Heart left ventricle (tissue), 16 donors: ENCODE measurements around the gene NCAM1. TPM values are rescaled to one million over a fixed set of nuclear protein-coding genes. Genes with fewer than 3 reads are reported as not detected.
A peak's percentile ranks its signal among the peaks of the same experiment; 100 is the strongest.

ENCODE experiments used
- ATAC-seq, 4 donors: fragments of 200-7000 bp; cut with Tn5 transposase; one replicate each; pipeline ENCODE4 v1.9.1; 2020 to 2022; ENCODE audit warnings: moderate library complexity in 4 of 4, mild to moderate bottlenecking in 3 of 4, moderate number of reproducible peaks in 1 of 4
- DNase-seq, 5 donors: peaks; one replicate each; pipeline ENCODE4 v3.0.0-alpha.2; 2020
- H3K27ac ChIP-seq, 12 donors: fragments of 200-600 bp; sonication (generic) in 4 of 12; one replicate each; pipeline versions ENCODE4 v1.5.0 to v1.8.0; 2016 to 2022; ENCODE audit warnings: mild to moderate bottlenecking in 2 of 12
- H3K27me3 ChIP-seq, 9 donors: fragments of 200-600 bp; sonication (generic) in 2 of 9; one replicate each; pipeline versions ENCODE4 v1.5.1 to v1.8.0; 2016 to 2022; ENCODE audit warnings: mild to moderate bottlenecking in 3 of 9
- H3K36me3 ChIP-seq, 9 donors: fragments of 200-600 bp; sonication (generic) in 2 of 9; one replicate each; pipeline versions ENCODE4 v1.5.0 to v1.8.0; 2018 to 2022; ENCODE audit warnings: mild to moderate bottlenecking in 2 of 9
- H3K4me1 ChIP-seq, 12 donors: fragments of 200-600 bp; sonication (generic) in 4 of 12; one replicate each; pipeline versions ENCODE4 v1.5.0 to v1.8.0; 2016 to 2022; ENCODE audit warnings: mild to moderate bottlenecking in 3 of 12
- H3K4me3 ChIP-seq, 12 donors: fragments of 200-600 bp; sonication (generic) in 4 of 12; one replicate each; pipeline versions ENCODE4 v1.5.0 to v1.8.0; 2017 to 2022; ENCODE audit warnings: mild to moderate bottlenecking in 9 of 12, moderate library complexity in 4 of 12
- H3K9me3 ChIP-seq, 12 donors: fragments of 200-600 bp; sonication (generic) in 4 of 12; one replicate each; pipeline versions ENCODE4 v1.5.0 to v1.8.0; 2016 to 2022; ENCODE audit warnings: mild to moderate bottlenecking in 1 of 12
- POLR2A ChIP-seq, 2 donors: fragments of 450-650 bp; IDR thresholded peaks; one replicate each; pipeline ENCODE4 v1.6.1; 2017; ENCODE audit warnings: antibody characterized with exemption in 2 of 2, mild to moderate bottlenecking in 2 of 2, moderate library complexity in 2 of 2
- WGBS, 4 donors: extraction: QIAGEN DNeasy Blood & Tissue Kit in 2 of 4; methylation state at CpG; one replicate each; pipeline versions ENCODE4 v1.1.5 to v1.1.7; 2013 to 2018; 5-methylcytosine and 5-hydroxymethylcytosine counted together
- intact Hi-C, 10 donors: fragments of 100-400 bp; cut with DNase I; formaldehyde crosslinking; loops; one replicate each; pipeline versions ENCODE4 v1.11.1 to v1.14.2; 2022
- polyA plus RNA-seq, 2 donors: library from polyadenylated mRNA; stranded (reverse); fragments of 200-250 nt; gene quantifications; one replicate each; pipeline ENCODE4 v1.2.3, GENCODE V29; 2013
- total RNA-seq, 9 donors: library from RNA; depleted of rRNA in 2 of 9; stranded (reverse); fragments of >200 nt in 2 of 9; fragmentation: NEBNext Ultra II Directional in 3 of 9; extraction: Animal tissue kit (Norgen Biotek cat#: 25700) in 3 of 9; gene quantifications; one replicate each; pipeline versions ENCODE4 v1.1.0 to v1.2.4, GENCODE V29; 2016 to 2023
- TF ChIP-seq, protein P1 (sequence below), 12 donors: fragments of 200-600 bp; sonication (generic) in 4 of 12; IDR thresholded peaks; one replicate each; pipeline versions ENCODE4 v1.5.0 to v1.8.0; 2018 to 2022; ENCODE audit warnings: antibody characterized with exemption in 12 of 12, mild to moderate bottlenecking in 5 of 12
- donor health status: ischemic (EF 13 %, LVEDD 7.1; RV severe dilation, severe dysfunction).
- donor health status: healthy with polysubstance abuse.
- donor health status: DM: no; HTN: yes; CAD: no.
- donor health status: DM: no; HTN: no; CAD: no.
- donor health status: ischemic (EF 25% LVEDD 6.9; RV normal size, moderate dysfunction).
- donor health status: ischemic (EF 25% LVEDD 5.7; RV mildly dilated, moderate dysfunction).
- donor health status: healthy.
- donor health status: DM: yes; HTN: yes; CAD: no.
- donor health status: ischemic (EF 35%, LVEDD 5.7; RV mildly dilated, moderate dysfunction).
- donor health status: nonischemic (EF 11% LVEDD 7.7; RV severe dilation, severe dysfunction).
- donor health status: DM: yes; HTN: yes; CAD: no.
- donor health status: PGD.
- donor health status: ischemic (EF 29% LVEDD 5.4; RV normal size, mild dysfunction).
- donor health status: nonischemic (EF 23%, LVEDD 6.1; RV moderate dilation, normal function).

The NCAM1 gene
- total and polyA plus RNA-seq, 11 donors, result 78.0 to 753 (median 389) TPM

DNA sequence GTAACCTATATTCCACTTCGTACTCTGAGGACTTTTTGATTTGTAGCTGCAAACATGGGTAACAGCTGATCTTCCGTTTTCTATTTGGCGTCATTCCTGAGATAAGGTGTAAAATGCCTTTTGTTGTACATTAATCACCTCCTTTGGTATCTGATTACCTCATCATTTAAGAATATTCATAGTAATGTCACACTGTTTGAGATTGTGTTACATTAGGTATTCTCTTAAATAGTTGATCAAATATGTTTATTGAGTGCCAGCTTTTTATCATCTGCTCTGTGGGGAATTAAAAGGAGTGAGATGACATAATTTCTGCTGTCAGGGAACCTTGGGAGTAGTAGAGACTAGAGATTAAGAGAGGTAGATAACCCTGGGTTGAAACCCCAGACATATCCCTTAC, 5.9 kb downstream of the NCAM1 start:
- H3K4me1 ChIP-seq, result peaks cover 0 to 65% (median 13%) of the 10 kb centered on the region in 12 donors

DNA sequence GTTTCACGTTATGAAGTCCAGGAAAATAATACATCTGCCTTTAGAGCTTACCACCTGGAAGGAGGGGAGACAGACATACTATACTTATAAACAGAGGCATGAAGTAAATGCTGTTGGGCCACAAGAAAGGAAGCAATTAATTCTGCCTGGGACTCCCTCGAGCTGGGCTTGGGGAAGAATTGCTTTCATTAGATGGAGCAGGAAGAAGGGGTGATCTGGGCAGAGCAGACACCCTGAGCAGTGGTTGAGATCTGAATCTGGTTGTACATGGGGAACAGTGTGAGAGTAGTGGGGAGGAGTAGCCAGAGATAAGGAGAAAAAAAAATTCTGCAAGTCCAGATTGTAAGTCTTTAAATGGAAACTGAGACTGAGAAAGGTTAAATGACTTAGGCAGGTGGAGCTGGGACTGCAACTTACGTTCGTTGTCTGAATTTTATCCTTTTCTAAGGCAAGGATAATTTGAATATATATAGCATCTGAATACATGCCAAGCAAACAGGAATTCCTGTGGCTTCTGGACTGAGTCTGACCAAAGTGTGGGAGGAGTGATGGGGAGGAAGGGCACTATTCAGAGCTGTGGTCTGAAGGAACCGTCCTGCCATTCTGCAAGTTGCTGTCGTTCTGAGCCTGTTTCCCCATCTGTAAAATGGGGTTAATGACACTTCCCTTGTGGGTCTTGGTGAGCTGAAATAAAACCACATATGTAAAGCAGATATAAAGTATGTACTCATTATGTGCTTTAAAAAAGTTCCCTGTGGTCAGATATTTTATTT, 7.9 kb downstream of the NCAM1 start:
- peak in 1 of 4 donors; percentile 38 for ATAC-seq
- intact Hi-C loops, result loop anchor here in 7 of 10 donors (5.0 to 10.0 kb wide), 10 partner anchors 46 to 384 kb away; no protein-coding TSS in a partner anchor
- H3K27me3 ChIP-seq, result peaks cover 0 to 14% (median 0%) of the 10 kb centered on the region in 9 donors

More for the DNA sequence above, 5.9 kb downstream of the NCAM1 start:
- 26 to 53% (median 43%) methylated on average over 3 of the region's 3 CpGs for WGBS, 4 donors
- peaks cover 0 to 33% (median 6%) of the 10 kb centered on the region in 9 donors for H3K27me3 ChIP-seq
- no peaks in the 10 kb centered on the region for H3K9me3 ChIP-seq
- DNase-seq (no peak), ATAC-seq (no peak)
- H3K36me3 ChIP-seq, result no peaks in the 10 kb centered on the region
- no peak overlapping the region for H3K4me3 ChIP-seq
- peak overlapping the region in 4 of 12 donors; percentile 25 to 51 (median 34) for H3K27ac ChIP-seq
- intact Hi-C loops, result loop anchor here in 7 of 10 donors (5.0 to 10.0 kb wide), 10 partner anchors 48 to 382 kb away; no protein-coding TSS in a partner anchor
- no peak for TF ChIP-seq POLR2A (IDR thresholded peaks at IDR 0.05)
- TF ChIP-seq, protein P1, sequence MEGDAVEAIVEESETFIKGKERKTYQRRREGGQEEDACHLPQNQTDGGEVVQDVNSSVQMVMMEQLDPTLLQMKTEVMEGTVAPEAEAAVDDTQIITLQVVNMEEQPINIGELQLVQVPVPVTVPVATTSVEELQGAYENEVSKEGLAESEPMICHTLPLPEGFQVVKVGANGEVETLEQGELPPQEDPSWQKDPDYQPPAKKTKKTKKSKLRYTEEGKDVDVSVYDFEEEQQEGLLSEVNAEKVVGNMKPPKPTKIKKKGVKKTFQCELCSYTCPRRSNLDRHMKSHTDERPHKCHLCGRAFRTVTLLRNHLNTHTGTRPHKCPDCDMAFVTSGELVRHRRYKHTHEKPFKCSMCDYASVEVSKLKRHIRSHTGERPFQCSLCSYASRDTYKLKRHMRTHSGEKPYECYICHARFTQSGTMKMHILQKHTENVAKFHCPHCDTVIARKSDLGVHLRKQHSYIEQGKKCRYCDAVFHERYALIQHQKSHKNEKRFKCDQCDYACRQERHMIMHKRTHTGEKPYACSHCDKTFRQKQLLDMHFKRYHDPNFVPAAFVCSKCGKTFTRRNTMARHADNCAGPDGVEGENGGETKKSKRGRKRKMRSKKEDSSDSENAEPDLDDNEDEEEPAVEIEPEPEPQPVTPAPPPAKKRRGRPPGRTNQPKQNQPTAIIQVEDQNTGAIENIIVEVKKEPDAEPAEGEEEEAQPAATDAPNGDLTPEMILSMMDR (IDR thresholded peaks at IDR 0.05), result no peak

DNA sequence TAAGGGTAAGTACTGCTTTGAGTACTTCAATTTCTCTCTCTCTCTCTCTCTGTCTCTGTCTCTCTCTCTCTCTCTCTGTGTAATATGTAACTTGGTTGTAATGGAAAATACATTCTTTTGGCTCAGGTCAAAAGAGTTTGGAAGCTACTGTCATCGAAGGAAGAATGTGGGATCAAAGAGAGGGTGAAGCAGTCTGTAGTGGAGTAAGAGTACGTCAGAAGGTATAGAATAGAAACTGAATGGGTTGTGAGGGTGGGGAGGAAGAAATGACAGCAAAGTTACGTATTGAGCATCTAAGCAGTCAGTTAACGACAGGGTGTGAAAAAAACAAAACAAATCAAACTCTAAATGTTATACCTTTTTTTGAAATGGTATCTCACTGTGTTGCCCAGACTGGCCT, 10.0 kb downstream of the NCAM1 start:
- no peak for ATAC-seq
- Histone ChIP-seq H3K27ac (no peak overlapping the region), H3K27me3 (no peaks in the 10 kb centered on the region), H3K9me3 (no peaks in the 10 kb centered on the region), H3K4me1 (peaks cover 0 to 54% (median 9%) of the 10 kb centered on the region in 12 donors), H3K4me3 (no peak overlapping the region), H3K36me3 (no peaks in the 10 kb centered on the region)
- WGBS, 4 donors, result 73 to 79% (median 74%) methylated on average over 4 of the region's 4 CpGs
- no peak for DNase-seq
- TF ChIP-seq, protein P1 (IDR thresholded peaks at IDR 0.05), result no peak
- no peak for TF ChIP-seq POLR2A (IDR thresholded peaks at IDR 0.05)
- intact Hi-C loops, result no loop called here

More for the DNA sequence above, 7.9 kb downstream of the NCAM1 start:
- H3K9me3 ChIP-seq, result no peaks in the 10 kb centered on the region
- no peak for DNase-seq
- H3K36me3 ChIP-seq, result no peaks in the 10 kb centered on the region
- WGBS, 4 donors, result 9 to 12% (median 12%) methylated on average over 6 of the region's 6 CpGs
- no peak overlapping the region for H3K4me3 ChIP-seq
- peak overlapping the region in 4 of 12 donors; percentile 1 to 27 (median 16) for H3K27ac ChIP-seq
- H3K4me1 ChIP-seq, result peaks cover 0 to 72% (median 11%) of the 10 kb centered on the region in 12 donors
- TF ChIP-seq, protein P1 (IDR thresholded peaks at IDR 0.05), result no peak
- no peak for TF ChIP-seq POLR2A (IDR thresholded peaks at IDR 0.05)

DNA sequence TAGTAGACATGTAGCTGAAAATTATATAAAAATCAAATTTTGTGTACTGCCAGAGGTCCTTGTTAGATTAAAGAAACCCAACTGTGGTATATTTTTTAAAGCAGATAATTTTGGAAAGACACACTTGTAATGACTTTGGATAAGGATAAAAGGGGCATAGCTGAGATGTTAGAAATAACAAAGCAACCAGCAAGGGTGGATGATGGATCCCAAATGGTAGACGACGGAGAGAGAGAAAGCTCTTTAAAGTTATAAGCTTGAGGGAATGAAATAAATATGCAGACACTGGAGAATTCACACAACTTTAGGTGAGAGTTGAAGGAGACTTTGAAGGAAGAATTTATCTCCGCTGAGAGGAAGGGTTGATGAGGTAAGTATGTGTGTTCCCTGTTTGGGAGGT, 10.6 kb downstream of the NCAM1 start:
- intact Hi-C loops, result no loop called here
- H3K9me3 ChIP-seq, result no peaks in the 10 kb centered on the region
- H3K4me3 ChIP-seq, result no peak overlapping the region
- H3K36me3 ChIP-seq, result no peaks in the 10 kb centered on the region
- H3K4me1 ChIP-seq, result peaks cover 0 to 48% (median 9%) of the 10 kb centered on the region in 12 donors
- no peak overlapping the region for H3K27ac ChIP-seq
- no peak for ATAC-seq
- WGBS, 4 donors, result 54 to 89% (median 83%) methylated on average over 3 of the region's 3 CpGs
- TF ChIP-seq, protein P1 (IDR thresholded peaks at IDR 0.05), result no peak
- TF ChIP-seq POLR2A (IDR thresholded peaks at IDR 0.05), result no peak
- DNase-seq, result no peak
- H3K27me3 ChIP-seq, result no peaks in the 10 kb centered on the region
